Testis (tissue), 3 donors: ENCODE data around the gene OR10A2. TPM values are rescaled to one million over a fixed set of nuclear protein-coding genes. Genes with fewer than 3 reads are reported as not detected.
"Not testable (repeated sequence)": the region's sequence is repeated elsewhere in the genome, so short reads cannot be mapped to it uniquely, and the experiment has no call there.

Experiments used
- DNase-seq: peaks from one replicate; pipeline ENCODE4 v3.0.0-alpha.2; 2019
- H3K27ac ChIP-seq, 2 donors: fragments of 200-600 bp; sonication (generic); one replicate each; pipeline ENCODE4 v1.5.1; 2019
- H3K27me3 ChIP-seq: fragments of 200-600 bp; sonication (generic); one replicate; pipeline ENCODE4 v1.5.1; 2019
- H3K36me3 ChIP-seq: fragments of 200-600 bp; sonication (generic); one replicate; pipeline ENCODE4 v1.5.1; 2017; ENCODE audit warnings: low read depth; ENCODE audit errors: missing control alignments
- H3K4me1 ChIP-seq: fragments of 200-600 bp; sonication (generic); one replicate; pipeline ENCODE4 v1.5.1; 2019
- H3K4me3 ChIP-seq, 2 donors: fragments of 200-600 bp; sonication (generic); one replicate each; pipeline ENCODE4 v1.5.1; 2017 to 2019
- H3K9me3 ChIP-seq: fragments of 200-600 bp; sonication (generic); one replicate; pipeline ENCODE4 v1.5.1; 2017
- POLR2A ChIP-seq: fragments of 450-650 bp; IDR thresholded peaks from one replicate; pipeline ENCODE4 v1.6.1; 2017; ENCODE audit warnings: antibody characterized with exemption, mild to moderate bottlenecking, moderate library complexity
- WGBS, 2 donors: methylation state at CpG; one replicate each; pipeline ENCODE4 v1.1.5; 2018; 5-methylcytosine and 5-hydroxymethylcytosine counted together
- intact Hi-C: fragments of 100-400 bp; cut with DNase I; formaldehyde crosslinking; loops from one replicate; pipeline ENCODE4 v1.15.1; 2023; ENCODE audit warnings: low total_unique reads
- polyA plus RNA-seq: library from polyadenylated mRNA; stranded (reverse); fragments of 350-450 nt; fragmentation: Illumina TruSeq; extraction: RNeasy Lipid Tissue Mini Kit (QIAGEN cat#74804); gene quantifications from one replicate; pipeline ENCODE4 v1.2.3, GENCODE V29; 2014; ENCODE audit warnings: low read depth, low replicate concordance; ENCODE audit not compliant: insufficient read depth
- total RNA-seq, 2 donors: library from RNA; depleted of rRNA; stranded (reverse); fragments of >200 nt; gene quantifications; one replicate each; pipeline ENCODE4 v1.2.3, GENCODE V29; 2016
- TF ChIP-seq, protein P1 (sequence below), 3 experiments: fragments of 450-650 bp in 2 of 3; fragments of 200-600 bp in 1 of 3; sonication (generic) in 1 of 3; IDR thresholded peaks; one replicate each; pipeline ENCODE4 v1.5.1; 2016 to 2019; ENCODE audit warnings: antibody characterized with exemption in 3 of 3, mild to moderate bottlenecking in 2 of 3, moderate library complexity in 1 of 3

The OR10A2 gene
- total and polyA plus RNA-seq, 3 donors from 2014 or later: not detected

DNA sequence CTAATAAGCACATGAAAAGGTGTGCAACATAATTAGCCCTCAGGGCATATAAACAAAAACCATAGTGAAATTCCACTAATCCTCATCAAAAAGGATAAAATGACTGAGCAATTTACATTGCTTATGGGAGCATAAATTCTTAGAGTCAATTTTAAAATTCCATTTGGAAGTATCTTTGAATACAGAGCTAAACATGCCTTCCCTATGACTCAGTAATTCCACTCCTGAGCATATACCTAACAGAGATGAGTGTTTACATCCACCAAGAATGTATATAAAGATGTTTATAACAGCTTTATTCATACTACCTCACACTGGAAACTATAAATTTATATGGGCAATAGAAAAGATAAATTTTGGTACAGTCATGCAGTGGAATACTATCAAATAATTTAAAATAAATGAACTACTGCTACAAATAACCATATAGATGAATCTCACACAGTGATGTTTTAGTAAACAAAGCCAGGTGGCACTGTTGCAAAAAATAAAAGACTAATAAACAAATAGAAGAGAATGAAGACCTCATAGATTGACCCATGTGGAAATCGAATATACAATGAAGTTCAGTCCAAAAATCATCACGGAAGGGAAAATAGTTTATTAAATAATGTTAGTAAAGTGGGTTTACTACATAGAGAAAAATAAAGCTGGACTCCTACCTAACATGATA lies 37.6 kb downstream of the OR10A2 start:
- DNase-seq: no peak
- Histone ChIP-seq H3K4me1 (no peaks in the 10 kb centered on the region), H3K4me3 (no peak overlapping the region), H3K27me3 (no peaks in the 10 kb centered on the region), H3K36me3 (no peaks in the 10 kb centered on the region), H3K27ac (no peak overlapping the region), H3K9me3 (no peaks in the 10 kb centered on the region)
- intact Hi-C loops: no loop called here
- 76 to 84% methylated on average over 2 of the region's 2 CpGs for WGBS, 2 donors
- TF ChIP-seq POLR2A: no peak
- TF ChIP-seq, protein P1, sequence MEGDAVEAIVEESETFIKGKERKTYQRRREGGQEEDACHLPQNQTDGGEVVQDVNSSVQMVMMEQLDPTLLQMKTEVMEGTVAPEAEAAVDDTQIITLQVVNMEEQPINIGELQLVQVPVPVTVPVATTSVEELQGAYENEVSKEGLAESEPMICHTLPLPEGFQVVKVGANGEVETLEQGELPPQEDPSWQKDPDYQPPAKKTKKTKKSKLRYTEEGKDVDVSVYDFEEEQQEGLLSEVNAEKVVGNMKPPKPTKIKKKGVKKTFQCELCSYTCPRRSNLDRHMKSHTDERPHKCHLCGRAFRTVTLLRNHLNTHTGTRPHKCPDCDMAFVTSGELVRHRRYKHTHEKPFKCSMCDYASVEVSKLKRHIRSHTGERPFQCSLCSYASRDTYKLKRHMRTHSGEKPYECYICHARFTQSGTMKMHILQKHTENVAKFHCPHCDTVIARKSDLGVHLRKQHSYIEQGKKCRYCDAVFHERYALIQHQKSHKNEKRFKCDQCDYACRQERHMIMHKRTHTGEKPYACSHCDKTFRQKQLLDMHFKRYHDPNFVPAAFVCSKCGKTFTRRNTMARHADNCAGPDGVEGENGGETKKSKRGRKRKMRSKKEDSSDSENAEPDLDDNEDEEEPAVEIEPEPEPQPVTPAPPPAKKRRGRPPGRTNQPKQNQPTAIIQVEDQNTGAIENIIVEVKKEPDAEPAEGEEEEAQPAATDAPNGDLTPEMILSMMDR (IDR thresholded peaks at IDR 0.05): no peak

DNA sequence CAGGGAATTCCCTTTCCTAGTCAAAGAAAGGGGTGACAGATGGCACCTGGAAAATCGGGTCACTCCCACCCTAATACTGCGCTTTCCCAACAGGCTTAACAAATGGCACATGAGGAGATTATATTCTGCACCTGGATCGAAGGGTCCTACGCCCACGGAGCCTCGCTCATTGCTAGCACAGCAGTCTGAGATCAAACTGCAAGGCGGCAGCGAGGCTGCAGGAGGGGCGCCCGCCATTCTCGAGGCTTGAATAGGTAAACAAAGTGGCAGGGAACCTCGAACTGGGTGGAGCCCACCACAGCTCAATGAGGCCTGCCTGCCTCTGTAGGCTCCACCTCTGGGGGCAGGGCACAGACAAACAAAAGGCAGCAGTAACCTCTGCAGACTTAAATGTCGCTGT lies 41.9 kb downstream of the OR10A2 start:
- H3K27me3 ChIP-seq, H3K4me1 ChIP-seq, H3K36me3 ChIP-seq, H3K4me3 ChIP-seq, intact Hi-C loops, H3K27ac ChIP-seq, H3K9me3 ChIP-seq, DNase-seq: not testable (repeated sequence)
- WGBS, 2 donors: 85 to 86% methylated on average over 12 to 13 of the region's 13 CpGs

DNA sequence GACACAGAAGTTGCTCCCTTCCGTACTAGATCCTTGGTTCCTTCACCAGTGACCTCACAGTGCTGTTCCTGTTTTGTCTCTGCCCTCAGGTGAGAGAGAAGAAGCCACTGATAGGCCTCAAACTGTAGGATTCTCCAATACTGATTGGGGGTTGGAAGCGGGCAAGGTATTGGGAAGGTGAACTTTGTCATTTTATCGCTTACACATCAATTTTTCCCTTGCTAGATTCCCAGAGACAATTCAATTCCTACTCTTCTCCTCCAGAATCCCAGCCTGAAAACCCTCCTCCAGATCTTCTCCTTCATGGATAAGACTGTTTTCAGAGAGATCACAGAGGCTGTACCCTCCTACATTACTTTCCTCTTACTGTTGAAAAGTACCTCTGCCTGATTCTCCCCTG lies 48.5 kb downstream of the OR10A2 start:
- intact Hi-C loops: no loop called here
- DNase-seq: no peak
- no peaks in the 10 kb centered on the region for H3K9me3 ChIP-seq
- WGBS, 2 donors: 87 to 96% methylated on average over 3 of the region's 3 CpGs
- no peaks in the 10 kb centered on the region for H3K4me1 ChIP-seq
- no peaks in the 10 kb centered on the region for H3K27me3 ChIP-seq
- TF ChIP-seq, protein P1 (IDR thresholded peaks at IDR 0.05): no peak
- TF ChIP-seq POLR2A: no peak
- no peak overlapping the region for H3K4me3 ChIP-seq
- no peaks in the 10 kb centered on the region for H3K36me3 ChIP-seq
- H3K27ac ChIP-seq: no peak overlapping the region

DNA sequence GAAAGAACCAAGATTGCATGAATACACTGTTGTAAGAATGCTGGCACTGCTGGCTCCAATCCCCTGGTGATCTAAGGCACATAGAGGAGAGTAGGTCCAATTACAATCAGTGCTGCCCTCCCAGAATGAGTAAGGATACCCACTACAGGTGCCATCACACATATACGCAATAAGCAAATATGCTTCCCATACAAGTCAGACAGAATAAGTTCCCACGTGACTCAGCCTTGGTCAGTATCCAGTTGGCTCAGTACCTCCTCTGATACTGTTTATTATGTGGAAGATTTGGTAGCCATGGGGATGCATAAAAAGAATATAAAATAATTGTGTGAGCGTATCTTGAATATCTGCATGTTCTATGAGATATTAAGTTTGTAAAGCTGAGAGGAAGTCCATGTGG lies 49.1 kb downstream of the OR10A2 start:
- 50 to 61% methylated on average over 3 of the region's 3 CpGs for WGBS, 2 donors
- intact Hi-C loops: no loop called here
- Histone ChIP-seq H3K27ac (no peak overlapping the region), H3K4me3 (no peak overlapping the region), H3K9me3 (no peaks in the 10 kb centered on the region), H3K4me1 (no peaks in the 10 kb centered on the region), H3K27me3 (no peaks in the 10 kb centered on the region), H3K36me3 (no peaks in the 10 kb centered on the region)
- DNase-seq: no peak
- no peak for TF ChIP-seq POLR2A
- TF ChIP-seq, protein P1 (IDR thresholded peaks at IDR 0.05): no peak

DNA sequence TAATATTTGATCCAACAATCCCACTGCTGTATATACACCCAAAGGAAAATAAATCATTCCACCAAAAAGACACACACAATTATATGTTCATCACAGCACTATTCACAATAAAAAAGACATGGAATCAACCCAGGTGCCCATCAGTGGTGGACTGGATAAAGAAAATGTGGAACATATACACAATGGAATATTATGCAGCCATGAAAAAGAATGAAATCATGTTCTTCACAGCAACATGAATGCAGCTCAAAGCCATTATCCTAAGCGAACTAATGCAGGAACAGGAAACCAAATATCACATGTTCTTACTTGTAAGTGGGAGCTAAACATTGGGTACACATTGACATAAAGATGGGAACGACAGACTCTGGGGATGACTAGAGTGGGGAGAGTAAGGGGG lies 56.8 kb downstream of the OR10A2 start:
- H3K9me3 ChIP-seq: no peaks in the 10 kb centered on the region
- no peaks in the 10 kb centered on the region for H3K27me3 ChIP-seq
- no peaks in the 10 kb centered on the region for H3K4me1 ChIP-seq
- no peak for DNase-seq
- intact Hi-C loops: no loop called here
- WGBS, 2 donors: 35 to 54% methylated on average over 2 of the region's 2 CpGs
- H3K36me3 ChIP-seq: no peaks in the 10 kb centered on the region
- no peak for TF ChIP-seq POLR2A
- TF ChIP-seq, protein P1 (IDR thresholded peaks at IDR 0.05): no peak
- H3K27ac ChIP-seq: no peak overlapping the region
- H3K4me3 ChIP-seq: no peak overlapping the region
